GM12873 (cell line): ENCODE measurements around the gene SORBS1.

Experiments
- CTCF ChIP-seq: IDR thresholded peaks from 2 replicates; pipeline ENCODE4 v1.5.1; 2012; ENCODE audit warnings: low read depth, mild to moderate bottlenecking, moderate library complexity, low read length, control low read depth; ENCODE audit not compliant: insufficient read depth; ENCODE audit errors: missing control alignments

Gene SORBS1

GRCh38 chr10:95413588-95413987 lies 147.6 kb downstream of the SORBS1 start:
- no peak for TF ChIP-seq CTCF

GRCh38 chr10:95411635-95412034 lies 149.5 kb downstream of the SORBS1 start:
- TF ChIP-seq CTCF: no peak

GRCh38 chr10:95408983-95409873 lies 151.9 kb downstream of the SORBS1 start:
- no peak for TF ChIP-seq CTCF

- TF ChIP-seq CTCF: no peak
Measured at GRCh38 chr10:95408148-95408960, 152.8 kb downstream of the SORBS1 start.

GRCh38 chr10:95407546-95407945 lies 153.6 kb downstream of the SORBS1 start:
- no peak for TF ChIP-seq CTCF

- TF ChIP-seq CTCF: no peak
Measured at GRCh38 chr10:95406651-95407280, 154.4 kb downstream of the SORBS1 start.

- TF ChIP-seq CTCF: no peak
Measured at GRCh38 chr10:95405655-95406054, 155.5 kb downstream of the SORBS1 start.
